ENCODE data around the gene MCEE.
"Not testable (repeated sequence)": the region's sequence is repeated elsewhere in the genome, so short reads cannot be mapped to it uniquely, and the experiment has no call there.

Gene MCEE

DNA sequence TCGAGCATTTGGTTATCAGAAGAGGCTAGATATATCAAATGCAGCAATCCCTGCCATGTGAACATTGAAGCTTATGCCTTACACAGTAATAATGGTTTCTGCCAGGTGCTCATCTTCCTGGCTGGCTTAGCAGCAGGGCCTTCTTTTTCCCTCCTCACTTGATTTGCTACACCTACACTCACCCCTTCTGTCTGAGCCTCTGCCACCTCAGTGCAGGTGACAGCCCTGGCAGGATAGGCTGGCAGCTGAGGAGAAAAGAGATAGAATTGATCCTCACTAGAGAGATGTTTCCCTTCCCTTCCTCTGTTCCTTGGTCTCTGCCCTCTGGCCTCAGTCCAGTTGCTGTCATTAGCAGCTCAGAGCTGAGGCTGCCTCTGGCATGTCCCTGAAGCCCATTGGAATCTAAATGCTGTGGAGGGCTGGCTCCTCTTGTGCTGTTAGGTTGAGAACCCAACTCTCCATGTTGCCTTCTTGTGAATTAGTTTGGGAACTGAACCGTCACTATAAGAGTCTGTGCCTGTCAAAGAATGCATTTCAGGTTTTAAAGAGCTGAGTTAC, 18.6 kb upstream of the MCEE start:
- DNase-seq (ENCODE audit: low read depth) = no peak
- TF ChIP-seq, protein P1, sequence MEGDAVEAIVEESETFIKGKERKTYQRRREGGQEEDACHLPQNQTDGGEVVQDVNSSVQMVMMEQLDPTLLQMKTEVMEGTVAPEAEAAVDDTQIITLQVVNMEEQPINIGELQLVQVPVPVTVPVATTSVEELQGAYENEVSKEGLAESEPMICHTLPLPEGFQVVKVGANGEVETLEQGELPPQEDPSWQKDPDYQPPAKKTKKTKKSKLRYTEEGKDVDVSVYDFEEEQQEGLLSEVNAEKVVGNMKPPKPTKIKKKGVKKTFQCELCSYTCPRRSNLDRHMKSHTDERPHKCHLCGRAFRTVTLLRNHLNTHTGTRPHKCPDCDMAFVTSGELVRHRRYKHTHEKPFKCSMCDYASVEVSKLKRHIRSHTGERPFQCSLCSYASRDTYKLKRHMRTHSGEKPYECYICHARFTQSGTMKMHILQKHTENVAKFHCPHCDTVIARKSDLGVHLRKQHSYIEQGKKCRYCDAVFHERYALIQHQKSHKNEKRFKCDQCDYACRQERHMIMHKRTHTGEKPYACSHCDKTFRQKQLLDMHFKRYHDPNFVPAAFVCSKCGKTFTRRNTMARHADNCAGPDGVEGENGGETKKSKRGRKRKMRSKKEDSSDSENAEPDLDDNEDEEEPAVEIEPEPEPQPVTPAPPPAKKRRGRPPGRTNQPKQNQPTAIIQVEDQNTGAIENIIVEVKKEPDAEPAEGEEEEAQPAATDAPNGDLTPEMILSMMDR (IDR thresholded peaks at IDR 0.05; ENCODE audit: control insufficient read depth, insufficient read depth, low read depth, low read length, missing control alignments) = no peak
- no peak overlapping the region for H3K4me3 ChIP-seq (ENCODE audit: control insufficient read depth, low read depth, low read length)

DNA sequence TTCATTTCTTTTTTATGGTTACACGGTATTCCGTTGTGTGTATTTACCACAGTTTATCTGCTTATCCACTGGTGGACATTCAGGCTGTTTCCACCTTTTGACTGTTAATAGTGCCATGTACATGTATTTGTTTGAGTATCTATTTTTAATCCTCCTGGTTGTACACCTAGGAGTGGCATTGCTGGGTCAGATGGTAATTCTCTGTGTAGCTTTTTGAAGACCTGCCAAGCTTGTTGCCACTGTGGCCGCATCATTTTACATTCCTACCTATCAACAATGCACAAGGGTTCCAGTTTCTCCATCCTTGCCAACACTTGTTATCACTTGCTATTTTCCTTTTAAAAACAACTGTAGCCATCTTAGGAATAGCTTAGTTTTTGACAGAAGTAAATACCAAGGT, 13.8 kb upstream of the MCEE start:
- no peak overlapping the region for H3K4me3 ChIP-seq (ENCODE audit: control insufficient read depth, low read depth, low read length)
- TF ChIP-seq, protein P1 (IDR thresholded peaks at IDR 0.05; ENCODE audit: control insufficient read depth, insufficient read depth, low read depth, low read length, missing control alignments) = no peak
- no peak for DNase-seq (ENCODE audit: low read depth)

DNA sequence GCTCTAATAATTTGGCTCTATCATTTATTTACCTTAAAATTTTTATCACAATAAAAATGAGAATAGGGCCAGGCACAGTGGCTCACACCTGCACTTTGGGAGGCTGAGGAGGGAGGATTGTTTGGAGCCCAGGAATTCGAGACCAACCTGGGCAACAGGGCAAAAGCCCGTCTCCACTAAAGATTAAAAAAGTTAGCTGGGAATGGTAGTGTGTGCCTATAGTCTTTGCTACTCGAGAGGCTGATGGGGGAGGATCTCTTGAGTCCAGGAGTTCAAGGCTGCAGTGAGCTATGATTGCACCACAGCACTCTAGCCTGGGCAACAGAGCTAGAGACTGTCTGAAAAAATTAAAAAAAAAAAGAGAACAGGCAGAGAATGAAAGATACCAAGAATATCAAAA, 6.1 kb upstream of the MCEE start:
- no peak overlapping the region for H3K4me3 ChIP-seq (ENCODE audit: control insufficient read depth, low read depth, low read length)
- TF ChIP-seq, protein P1 (IDR thresholded peaks at IDR 0.05; ENCODE audit: control insufficient read depth, insufficient read depth, low read depth, low read length, missing control alignments) = no peak
- no peak for DNase-seq (ENCODE audit: low read depth)

DNA sequence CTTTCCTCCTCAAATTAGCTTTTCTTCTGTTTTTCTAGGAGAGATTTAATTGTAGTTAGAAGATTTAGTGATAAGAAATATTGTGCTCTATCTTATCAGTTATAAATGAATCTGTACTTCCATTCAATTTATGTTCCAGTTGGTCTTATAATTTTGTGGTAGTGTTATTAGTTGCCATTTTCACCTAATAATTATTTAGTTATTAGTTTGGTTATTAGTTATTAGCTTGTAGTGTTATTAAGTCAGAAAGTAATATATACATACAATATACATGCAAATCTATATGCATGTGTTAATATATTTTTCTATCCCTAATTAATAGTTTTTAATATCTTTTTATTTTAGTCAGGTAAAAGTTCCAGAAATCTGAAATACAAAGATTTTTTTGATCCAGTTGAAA, 3.6 kb upstream of the MCEE start:
- no peak for DNase-seq (ENCODE audit: low read depth)
- no peak overlapping the region for H3K4me3 ChIP-seq (ENCODE audit: control insufficient read depth, low read depth, low read length)
- TF ChIP-seq, protein P1 (IDR thresholded peaks at IDR 0.05; ENCODE audit: control insufficient read depth, insufficient read depth, low read depth, low read length, missing control alignments) = no peak

DNA sequence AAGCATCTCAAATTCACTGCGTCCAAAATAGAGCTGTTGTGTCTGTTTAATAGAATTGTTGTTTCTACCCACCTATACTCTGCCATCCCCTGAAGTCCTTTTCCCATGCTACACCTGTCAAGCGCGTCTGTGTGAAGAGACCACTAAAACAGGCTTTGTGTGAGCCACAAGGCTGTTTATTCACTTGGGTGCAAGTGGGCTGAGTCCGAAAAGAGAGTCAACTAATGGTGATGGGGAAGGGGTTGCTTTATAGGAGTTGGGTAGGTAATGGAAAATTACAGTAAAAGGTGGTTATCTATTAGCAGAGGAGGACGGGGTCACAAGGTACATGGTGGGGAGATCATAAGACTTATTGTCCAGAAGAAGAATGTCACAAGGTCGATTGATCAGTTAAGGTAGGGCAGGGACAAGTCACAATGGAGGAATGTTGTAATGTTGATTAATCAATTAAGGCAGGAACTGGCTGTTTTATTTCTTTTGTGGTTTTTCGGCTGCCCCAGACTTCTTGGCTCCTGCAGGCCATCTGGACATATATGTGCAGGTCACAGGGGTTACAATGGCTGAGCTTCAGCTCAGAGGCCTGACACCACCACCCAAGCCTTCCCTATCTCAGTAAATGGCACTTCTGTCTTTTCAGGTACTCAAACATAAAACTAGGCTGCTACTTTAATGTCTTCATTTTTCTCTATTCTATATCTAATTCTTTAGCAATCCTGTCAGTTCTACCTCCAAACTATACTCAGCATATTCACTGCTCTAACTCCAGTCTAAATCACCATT, 1.5 kb upstream of the MCEE start:
- H3K4me3 ChIP-seq (ENCODE audit: control insufficient read depth, low read depth, low read length) = peak overlapping the region; percentile 70
- not testable (repeated sequence) for DNase-seq (ENCODE audit: low read depth)

DNA sequence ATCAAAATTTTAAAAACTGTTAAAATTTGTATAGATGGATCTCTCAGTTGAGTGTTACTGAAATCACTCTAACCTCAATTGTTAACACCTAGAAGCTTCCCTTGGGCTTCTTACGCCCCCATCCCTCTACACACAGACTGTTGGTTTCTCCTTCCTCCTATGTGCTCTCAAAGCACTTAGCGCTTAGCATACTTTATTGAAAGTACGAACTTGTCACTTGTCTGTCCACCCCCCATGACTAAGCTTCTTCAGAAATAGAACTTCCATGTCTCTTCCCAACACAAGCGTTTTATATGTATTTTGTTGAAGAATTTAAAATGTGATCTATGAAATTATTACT, 846 bp upstream of the MCEE start:
- H3K4me3 ChIP-seq (ENCODE audit: control insufficient read depth, low read depth, low read length) = peak overlapping the region; percentile 70
- DNase-seq (ENCODE audit: low read depth) = no peak
- TF ChIP-seq, protein P1 (IDR thresholded peaks at IDR 0.05; ENCODE audit: control insufficient read depth, insufficient read depth, low read depth, low read length, missing control alignments) = no peak

DNA sequence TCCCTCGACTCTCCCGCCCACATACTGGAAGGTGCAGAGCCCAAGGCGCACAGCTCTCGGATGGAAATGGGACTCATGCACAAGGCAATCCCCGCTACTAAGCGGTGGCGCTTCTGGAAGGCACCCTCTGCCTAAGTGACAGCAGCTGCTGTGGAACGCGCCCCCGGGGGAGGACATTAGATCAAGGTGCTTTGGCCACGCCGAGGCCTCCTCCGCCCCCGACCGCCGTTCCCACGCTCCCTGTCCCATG, 202 bp downstream of the MCEE start:
- DNase-seq (ENCODE audit: low read depth) = no peak
- TF ChIP-seq, protein P1 (IDR thresholded peaks at IDR 0.05; ENCODE audit: control insufficient read depth, insufficient read depth, low read depth, low read length, missing control alignments) = no peak
- peak overlapping the region; percentile 70 for H3K4me3 ChIP-seq (ENCODE audit: control insufficient read depth, low read depth, low read length)
